Measurements from ENCODE around the gene MAPK4.

Gene MAPK4

GRCh38 chr18:50611529-50611941, 51.6 kb downstream of the MAPK4 start:
- FAIRE-seq: no peak
- DNase-seq (ENCODE audit: insufficient read length): no peak
- TF ChIP-seq TAF1 (IDR thresholded peaks at IDR 0.05; ENCODE audit: borderline replicate concordance, low read depth, low read length): no peak
- TF ChIP-seq POLR2A (IDR thresholded peaks at IDR 0.05; ENCODE audit: low read depth, low read length): no peak
- no peak for TF ChIP-seq POLR2AphosphoS5 (IDR thresholded peaks at IDR 0.05; ENCODE audit: low read depth, low read length)

- FAIRE-seq: no peak
- TF ChIP-seq TAF1 (IDR thresholded peaks at IDR 0.05; ENCODE audit: borderline replicate concordance, low read depth, low read length) (no peak), POLR2AphosphoS5 (IDR thresholded peaks at IDR 0.05; ENCODE audit: low read depth, low read length) (no peak), POLR2A (IDR thresholded peaks at IDR 0.05; ENCODE audit: low read depth, low read length) (no peak)
- no peak for DNase-seq (ENCODE audit: insufficient read length)
Observed at GRCh38 chr18:50614838-50615237, 55.0 kb downstream of the MAPK4 start.

- FAIRE-seq (no peak), DNase-seq (ENCODE audit: insufficient read length) (no peak)
- TF ChIP-seq TAF1 (IDR thresholded peaks at IDR 0.05; ENCODE audit: borderline replicate concordance, low read depth, low read length) (no peak), POLR2AphosphoS5 (IDR thresholded peaks at IDR 0.05; ENCODE audit: low read depth, low read length) (no peak), POLR2A (IDR thresholded peaks at IDR 0.05; ENCODE audit: low read depth, low read length) (no peak)
Observed at GRCh38 chr18:50616484-50617048, 56.7 kb downstream of the MAPK4 start.

GRCh38 chr18:50619861-50620275, 60.0 kb downstream of the MAPK4 start:
- TF ChIP-seq POLR2A (IDR thresholded peaks at IDR 0.05; ENCODE audit: low read depth, low read length) (no peak), TAF1 (IDR thresholded peaks at IDR 0.05; ENCODE audit: borderline replicate concordance, low read depth, low read length) (no peak), POLR2AphosphoS5 (IDR thresholded peaks at IDR 0.05; ENCODE audit: low read depth, low read length) (no peak)
- DNase-seq (ENCODE audit: insufficient read length) (no peak), FAIRE-seq (no peak)

DNA sequence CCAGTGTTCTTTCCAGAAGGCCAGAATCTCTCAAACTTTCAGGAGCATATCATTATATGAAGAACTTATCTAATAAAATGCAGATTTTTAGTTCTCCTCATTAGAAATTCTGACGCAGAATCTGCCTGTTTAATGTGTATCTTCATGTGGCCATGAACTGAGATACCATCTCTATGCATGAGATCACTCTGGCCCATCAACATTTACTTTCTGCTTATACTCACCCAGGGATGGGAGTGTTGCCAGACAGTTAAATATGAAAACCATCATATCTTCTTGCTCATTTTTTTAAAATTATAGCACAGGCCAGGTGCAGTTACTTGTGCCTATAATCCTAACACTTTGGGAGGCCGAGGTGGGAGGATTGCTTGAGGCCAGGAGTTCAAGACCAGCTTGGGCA, 60.4 kb downstream of the MAPK4 start:
- FAIRE-seq (no peak), DNase-seq (ENCODE audit: insufficient read length) (no peak)
- TF ChIP-seq POLR2A (IDR thresholded peaks at IDR 0.05; ENCODE audit: low read depth, low read length): no peak
- no peak for TF ChIP-seq TAF1 (IDR thresholded peaks at IDR 0.05; ENCODE audit: borderline replicate concordance, low read depth, low read length)
- TF ChIP-seq POLR2AphosphoS5 (IDR thresholded peaks at IDR 0.05; ENCODE audit: low read depth, low read length): no peak

- no peak for DNase-seq (ENCODE audit: insufficient read length)
- FAIRE-seq: no peak
- TF ChIP-seq TAF1 (IDR thresholded peaks at IDR 0.05; ENCODE audit: borderline replicate concordance, low read depth, low read length) (no peak), POLR2A (IDR thresholded peaks at IDR 0.05; ENCODE audit: low read depth, low read length) (no peak), POLR2AphosphoS5 (IDR thresholded peaks at IDR 0.05; ENCODE audit: low read depth, low read length) (no peak)
Observed at GRCh38 chr18:50621366-50621765, 61.5 kb downstream of the MAPK4 start.

DNA sequence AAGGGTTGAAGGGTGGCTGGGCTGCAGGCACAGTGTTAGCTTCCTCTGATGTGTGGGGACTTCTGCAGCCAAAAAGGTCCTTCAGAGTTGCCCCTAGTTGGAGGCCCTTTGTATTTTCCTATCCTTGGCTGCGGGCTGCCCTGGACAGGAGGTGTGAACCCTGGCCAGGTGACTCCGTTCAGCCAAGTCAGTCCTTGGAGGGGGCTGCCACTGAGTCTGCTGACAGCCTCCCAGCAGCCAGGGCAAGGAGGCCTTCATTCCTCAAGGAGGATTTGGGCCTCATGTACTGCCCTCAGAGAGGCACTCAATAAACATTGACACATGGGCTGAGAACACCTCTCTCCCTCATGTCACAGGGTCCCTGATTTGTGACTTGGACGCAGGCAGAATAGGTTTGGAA, 62.4 kb downstream of the MAPK4 start:
- FAIRE-seq (no peak), DNase-seq (ENCODE audit: insufficient read length) (no peak)
- TF ChIP-seq POLR2AphosphoS5 (IDR thresholded peaks at IDR 0.05; ENCODE audit: low read depth, low read length) (no peak), POLR2A (IDR thresholded peaks at IDR 0.05; ENCODE audit: low read depth, low read length) (no peak)

DNA sequence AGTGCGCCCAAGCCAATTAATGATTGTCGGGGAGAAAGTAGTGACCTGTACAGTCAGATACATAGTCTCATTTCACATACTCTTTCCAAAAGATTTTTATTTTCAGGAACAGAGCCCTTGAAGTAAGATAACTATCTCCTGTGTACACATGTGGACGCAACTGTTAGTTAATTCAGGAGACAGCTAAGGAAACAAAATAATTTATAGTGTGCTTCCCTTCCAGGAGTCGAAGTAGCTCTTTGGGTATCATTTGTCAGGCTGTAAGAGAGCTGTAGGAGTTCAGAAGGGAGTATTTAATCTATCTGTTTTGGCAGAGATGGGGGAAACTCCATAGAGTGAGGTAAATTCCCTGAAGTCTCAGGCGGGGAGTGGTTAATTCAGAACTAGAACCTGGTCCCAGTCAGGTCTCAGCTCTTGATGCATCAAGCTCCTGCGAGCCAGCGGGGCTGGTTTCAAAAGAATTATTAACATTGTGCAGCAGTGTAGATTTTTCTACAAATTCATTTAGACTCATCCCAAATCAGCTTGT, 63.0 kb downstream of the MAPK4 start:
- no peak for FAIRE-seq

DNA sequence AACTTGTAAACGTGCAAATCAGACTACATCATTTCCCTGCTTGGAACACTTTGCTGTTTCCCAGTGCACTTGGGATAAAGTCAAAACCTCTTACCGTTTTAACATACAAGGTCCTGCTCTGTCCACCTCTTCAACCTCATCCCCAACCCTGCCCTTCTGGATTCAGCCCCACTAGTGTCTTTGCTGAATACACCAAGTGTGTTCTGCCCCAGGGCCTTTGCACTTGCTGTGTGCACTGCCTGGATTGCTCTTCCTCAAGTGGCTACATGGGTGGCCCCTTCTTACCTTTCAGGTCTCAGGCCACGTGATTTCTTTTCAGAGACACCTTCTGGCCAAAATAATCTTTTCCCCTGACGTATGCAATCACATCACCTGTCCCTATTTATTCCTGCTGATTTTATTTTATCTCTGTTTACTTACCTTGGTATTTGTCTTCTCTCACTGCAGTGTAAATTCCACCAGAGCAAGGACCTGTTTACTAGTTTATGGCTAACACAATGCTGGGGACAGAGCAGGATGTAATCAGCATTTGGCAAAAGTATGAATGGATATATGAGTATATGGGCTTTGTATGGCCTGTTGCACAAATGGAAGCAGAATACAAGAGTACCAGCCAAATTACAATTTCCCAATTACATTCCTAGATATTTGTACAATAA, 63.9 kb downstream of the MAPK4 start:
- FAIRE-seq (no peak), DNase-seq (ENCODE audit: insufficient read length) (no peak)
- TF ChIP-seq TAF1 (IDR thresholded peaks at IDR 0.05; ENCODE audit: borderline replicate concordance, low read depth, low read length): no peak
- TF ChIP-seq POLR2AphosphoS5 (IDR thresholded peaks at IDR 0.05; ENCODE audit: low read depth, low read length): no peak
- TF ChIP-seq POLR2A (IDR thresholded peaks at IDR 0.05; ENCODE audit: low read depth, low read length): no peak

More for the DNA sequence above, 63.0 kb downstream of the MAPK4 start:
- no peak for TF ChIP-seq TAF1 (IDR thresholded peaks at IDR 0.05; ENCODE audit: borderline replicate concordance, low read depth, low read length)
- TF ChIP-seq POLR2A (IDR thresholded peaks at IDR 0.05; ENCODE audit: low read depth, low read length): no peak
- TF ChIP-seq POLR2AphosphoS5 (IDR thresholded peaks at IDR 0.05; ENCODE audit: low read depth, low read length): no peak
- no peak for DNase-seq (ENCODE audit: insufficient read length)

DNA sequence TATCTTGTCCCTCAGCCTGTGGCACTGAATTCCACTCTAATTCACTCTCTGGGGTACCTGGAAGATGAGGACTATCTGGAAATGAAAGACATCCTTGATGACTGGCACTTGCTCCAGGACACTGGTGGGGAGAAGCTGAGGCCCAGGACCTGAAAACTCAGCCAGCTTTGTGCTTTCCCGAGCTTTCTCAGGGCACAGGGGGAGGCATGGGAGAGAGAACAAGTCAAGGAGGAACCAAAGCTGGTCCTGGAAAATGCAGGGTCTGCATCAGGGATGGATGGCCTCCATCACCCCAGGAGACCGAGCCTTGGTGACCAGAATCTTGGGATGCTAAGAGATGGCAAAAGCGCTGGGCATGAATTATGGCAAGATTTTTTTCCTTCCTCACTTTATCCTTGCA, 65.1 kb downstream of the MAPK4 start:
- no peak for DNase-seq (ENCODE audit: insufficient read length)
- FAIRE-seq: no peak
- TF ChIP-seq POLR2AphosphoS5 (IDR thresholded peaks at IDR 0.05; ENCODE audit: low read depth, low read length): no peak
- TF ChIP-seq TAF1 (IDR thresholded peaks at IDR 0.05; ENCODE audit: borderline replicate concordance, low read depth, low read length): no peak
- no peak for TF ChIP-seq POLR2A (IDR thresholded peaks at IDR 0.05; ENCODE audit: low read depth, low read length)

- no peak for FAIRE-seq
- no peak for TF ChIP-seq POLR2A (IDR thresholded peaks at IDR 0.05; ENCODE audit: low read depth, low read length)
- TF ChIP-seq TAF1 (IDR thresholded peaks at IDR 0.05; ENCODE audit: borderline replicate concordance, low read depth, low read length): no peak
- TF ChIP-seq POLR2AphosphoS5 (IDR thresholded peaks at IDR 0.05; ENCODE audit: low read depth, low read length): no peak
- no peak for DNase-seq (ENCODE audit: insufficient read length)
Observed at GRCh38 chr18:50626317-50626716, 66.4 kb downstream of the MAPK4 start.

Data from GM12892 (cell line).